Inferior parietal cortex (tissue), 1 donor: ENCODE results near the gene FHOD3.

ENCODE experiments used
- DNase-seq: peaks from one replicate; pipeline ENCODE4 v3.0.0-alpha.2; 2016; ENCODE audit errors: extremely low spot score

The FHOD3 gene

GRCh38 chr18:36592282-36592681 lies 294.8 kb downstream of the FHOD3 start:
- no peak for DNase-seq

DNA sequence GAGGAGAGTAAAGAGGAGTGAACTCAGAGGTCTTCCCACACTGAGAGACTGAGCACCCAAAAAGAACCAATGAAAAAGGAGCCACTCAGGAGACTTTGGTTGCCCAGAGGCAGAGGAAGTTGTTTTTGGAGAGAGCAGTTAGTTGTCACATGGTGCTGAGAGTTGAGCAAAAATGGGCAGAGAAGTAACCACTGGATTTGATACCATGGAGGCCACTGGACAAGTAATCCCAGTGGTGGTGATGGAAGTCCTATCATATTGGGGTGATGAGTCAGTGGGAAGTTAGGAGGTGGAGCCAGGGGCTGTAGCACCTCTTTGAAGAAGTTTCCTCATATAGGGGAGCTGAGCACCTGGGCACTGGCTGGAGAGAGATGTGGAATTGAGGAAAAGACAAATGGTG lies 295.5 kb downstream of the FHOD3 start:
- no peak for DNase-seq

DNA sequence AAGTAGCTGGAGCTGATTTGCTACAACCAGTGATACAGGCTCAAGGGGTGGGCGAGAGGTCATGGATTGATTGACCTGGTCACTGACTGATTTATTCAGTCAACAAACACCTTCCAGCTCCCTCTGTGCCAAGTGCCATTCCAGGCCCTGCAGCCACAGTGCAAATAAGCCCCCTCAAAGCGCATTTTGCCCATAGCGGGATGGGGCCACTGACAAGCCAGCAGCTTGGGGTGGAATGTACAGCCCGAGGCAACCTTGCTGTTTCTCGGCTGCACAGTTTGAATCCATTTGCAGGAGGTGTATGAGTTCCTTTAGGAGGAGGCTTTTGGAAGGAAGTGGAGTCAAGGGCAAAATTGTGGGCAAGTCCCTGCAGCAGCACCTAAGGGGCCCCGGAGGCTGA lies 296.1 kb downstream of the FHOD3 start:
- DNase-seq = no peak

DNA sequence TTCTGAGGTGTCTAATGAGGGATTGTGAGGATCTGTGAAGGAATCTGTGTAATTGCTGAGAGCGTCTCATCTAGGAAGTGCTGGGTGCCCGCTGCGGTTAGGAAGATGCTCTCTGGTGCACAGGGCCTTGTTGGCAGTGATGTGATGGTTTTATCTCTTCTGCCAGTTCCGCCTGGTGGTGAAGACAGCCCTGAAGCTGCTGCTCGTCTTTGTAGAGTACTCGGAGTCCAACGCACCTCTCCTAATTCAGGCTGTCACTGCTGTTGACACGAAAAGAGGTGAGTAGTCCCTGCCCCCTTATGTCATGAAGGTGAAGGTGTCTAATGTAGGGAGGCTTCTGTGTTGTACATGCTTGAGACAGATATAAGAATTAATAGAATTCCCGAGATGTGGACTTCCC lies 297.1 kb downstream of the FHOD3 start:
- no peak for DNase-seq

DNA sequence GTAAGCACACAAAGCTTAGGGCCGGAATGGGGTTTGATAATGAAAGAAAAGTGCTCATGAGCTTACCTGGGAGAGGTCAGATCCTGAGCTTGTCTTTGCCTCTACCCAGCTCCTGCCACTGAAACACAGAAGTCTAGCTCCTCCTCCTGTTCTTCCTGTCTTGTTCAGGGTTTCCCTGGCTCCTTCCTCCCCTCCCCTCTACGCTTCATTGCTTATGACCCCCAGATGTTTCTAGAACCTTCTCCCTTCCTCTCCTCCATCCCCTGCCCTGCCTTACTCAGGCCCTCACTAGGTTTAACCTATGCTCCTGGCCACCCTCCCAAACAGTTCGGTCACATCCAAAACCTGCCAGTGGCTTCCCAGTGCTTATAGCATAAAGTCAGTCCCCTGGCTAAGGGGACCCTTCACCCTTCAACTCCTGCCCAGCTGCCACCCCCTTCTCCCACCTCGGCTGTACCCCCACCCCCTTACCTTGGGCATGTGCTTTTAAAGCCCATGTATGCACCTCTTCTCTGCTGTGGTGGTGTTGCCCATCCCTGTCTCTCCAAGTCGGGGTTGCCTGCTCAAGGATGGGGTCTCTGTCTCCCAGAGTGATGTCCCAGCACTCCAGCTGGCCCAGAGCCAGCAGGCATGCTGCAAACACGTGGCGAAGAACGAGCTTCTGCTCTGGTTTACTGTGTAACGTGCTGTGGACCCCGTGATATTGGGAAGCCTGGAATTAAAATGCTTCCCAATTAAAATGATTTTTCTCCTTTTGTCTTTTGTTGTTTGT lies 297.7 kb downstream of the FHOD3 start:
- no peak for DNase-seq

- DNase-seq = no peak
Measured at GRCh38 chr18:36595818-36596215, 298.3 kb downstream of the FHOD3 start.

- DNase-seq = no peak
Measured at GRCh38 chr18:36597636-36598035, 300.1 kb downstream of the FHOD3 start.

GRCh38 chr18:36600548-36600947 lies 303.0 kb downstream of the FHOD3 start:
- no peak for DNase-seq

DNA sequence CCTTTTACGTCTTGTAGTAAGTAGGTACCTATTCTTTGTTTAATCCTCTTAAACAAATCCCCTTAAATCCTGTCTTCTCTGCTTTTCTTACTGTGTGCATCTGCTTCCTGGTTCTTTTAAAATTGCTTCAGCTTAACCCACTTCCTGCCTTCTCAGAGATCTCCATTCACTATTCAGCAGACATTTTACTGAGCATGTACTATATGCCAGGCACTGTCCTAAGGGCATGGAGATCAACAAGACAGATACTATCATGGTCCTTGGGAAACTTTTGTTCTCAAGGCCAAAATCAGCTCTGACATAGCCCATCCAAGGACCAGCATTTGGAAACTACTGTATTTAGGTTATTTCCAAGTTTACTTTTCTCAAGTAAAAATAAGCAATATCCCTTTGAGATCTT lies 303.8 kb downstream of the FHOD3 start:
- no peak for DNase-seq

DNA sequence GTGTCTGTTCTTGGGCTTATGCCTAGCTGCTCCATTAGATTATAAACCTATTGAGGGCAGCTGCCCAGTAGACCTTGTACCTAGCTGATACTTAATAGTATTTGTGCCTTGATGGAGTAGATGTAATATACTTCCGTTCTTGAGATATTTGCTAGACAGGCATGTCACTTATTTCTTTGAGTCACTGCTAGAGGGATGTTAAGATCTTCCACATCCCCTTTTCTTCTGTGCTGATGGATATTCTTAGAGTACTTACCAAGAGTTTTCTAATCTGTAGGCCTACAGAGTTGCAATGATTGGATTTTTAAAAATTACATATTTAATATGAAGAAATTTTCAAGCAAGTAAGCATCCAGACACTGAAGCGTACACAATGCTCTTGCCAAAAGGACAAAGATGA lies 304.6 kb downstream of the FHOD3 start:
- no peak for DNase-seq

DNA sequence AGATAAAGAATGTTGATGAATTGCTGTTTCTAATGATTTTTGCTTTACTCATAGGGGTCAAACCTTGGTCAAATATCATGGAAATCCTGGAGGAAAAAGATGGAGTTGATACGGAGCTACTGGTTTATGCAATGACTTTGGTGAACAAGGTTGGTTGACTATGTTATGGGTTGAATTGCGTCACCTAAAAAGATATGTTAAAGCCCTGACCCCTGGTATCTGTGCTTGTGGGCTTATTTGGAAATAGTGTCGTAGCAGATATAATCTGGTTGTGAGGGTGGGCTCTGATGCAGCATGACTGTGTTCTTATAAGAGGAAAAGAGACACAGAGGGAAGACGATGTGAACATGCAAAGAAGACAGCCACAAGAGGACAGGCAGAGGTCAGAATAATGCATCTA lies 305.1 kb downstream of the FHOD3 start:
- DNase-seq = no peak

DNA sequence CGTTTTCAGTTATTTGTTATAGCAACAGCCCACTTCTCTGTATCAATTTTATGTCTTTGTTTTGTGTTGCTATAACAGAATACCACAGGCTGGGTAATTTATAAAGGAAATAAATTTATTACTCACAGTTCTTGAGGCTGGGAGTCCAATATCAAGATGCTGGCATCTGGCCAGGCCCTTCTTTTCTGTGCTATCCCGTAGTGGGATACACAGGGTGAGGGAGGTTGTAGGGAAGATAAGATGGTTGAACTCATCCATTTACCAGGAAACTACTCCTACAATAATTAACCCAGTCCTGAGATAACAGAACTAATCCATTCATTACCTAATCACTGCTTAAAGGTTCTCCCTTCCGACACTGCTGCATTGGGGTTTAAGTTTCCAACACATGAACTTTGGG lies 310.6 kb downstream of the FHOD3 start:
- DNase-seq = no peak

DNA sequence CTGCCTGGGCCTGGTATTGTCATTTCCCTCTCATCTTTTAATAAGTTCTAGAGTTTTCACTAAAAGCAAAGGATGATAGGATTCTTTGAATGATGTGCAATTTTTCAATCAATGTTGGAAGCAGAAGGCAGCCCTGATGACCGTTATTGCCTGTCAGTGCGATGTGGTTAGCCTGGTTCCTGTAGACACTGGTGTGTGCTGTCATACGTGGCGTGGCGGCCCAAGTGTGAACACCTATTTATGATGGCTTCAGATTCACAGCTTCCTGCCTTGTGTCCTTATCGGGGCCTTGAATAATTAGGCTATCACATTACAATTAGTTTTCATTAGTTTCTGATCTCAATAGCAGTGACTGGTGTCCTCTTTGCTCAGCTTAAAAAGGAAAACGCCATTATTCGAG lies 312.7 kb downstream of the FHOD3 start:
- DNase-seq = no peak

GRCh38 chr18:36610661-36611060 lies 313.1 kb downstream of the FHOD3 start:
- no peak for DNase-seq

- no peak for DNase-seq
Measured at GRCh38 chr18:36613069-36613468, 315.6 kb downstream of the FHOD3 start.

DNA sequence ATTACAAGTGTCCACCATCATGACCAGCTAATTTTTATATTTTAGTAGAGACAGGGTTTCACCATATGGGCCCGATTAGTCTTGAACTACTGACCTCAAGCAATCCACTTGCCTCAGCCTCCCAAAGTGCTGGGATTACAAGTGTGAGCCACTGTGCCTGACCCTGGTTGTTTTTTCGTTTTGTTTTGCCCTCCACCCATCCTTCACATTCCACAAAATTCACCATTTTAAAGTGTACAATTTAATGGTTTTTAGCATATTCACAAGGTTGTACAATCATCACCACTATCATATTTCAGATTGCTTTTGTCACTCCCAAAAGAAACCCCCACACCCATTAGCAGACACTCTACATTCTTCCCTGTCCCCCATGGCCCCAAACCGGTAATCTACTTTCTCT lies 316.3 kb downstream of the FHOD3 start:
- no peak for DNase-seq

DNA sequence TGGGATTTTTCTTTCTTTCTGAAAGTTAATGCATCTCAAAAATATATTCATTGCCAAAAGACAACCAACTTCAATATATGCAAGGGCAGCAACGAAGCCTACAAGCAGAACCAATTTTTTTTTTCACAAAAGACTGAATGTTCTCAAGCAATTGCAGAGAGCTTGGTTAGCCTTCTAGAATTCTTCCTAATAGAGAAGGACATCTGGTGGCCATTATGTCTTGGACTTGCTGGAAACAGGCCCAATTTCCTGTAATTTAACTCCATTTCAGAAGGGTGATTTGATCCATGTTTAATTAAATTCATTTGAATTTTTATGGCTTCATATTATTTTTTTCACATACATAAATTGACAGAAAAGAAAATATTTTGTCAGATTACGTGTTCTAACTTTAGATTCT lies 323.3 kb downstream of the FHOD3 start:
- DNase-seq = no peak

GRCh38 chr18:36622610-36623009 lies 325.1 kb downstream of the FHOD3 start:
- DNase-seq = no peak

DNA sequence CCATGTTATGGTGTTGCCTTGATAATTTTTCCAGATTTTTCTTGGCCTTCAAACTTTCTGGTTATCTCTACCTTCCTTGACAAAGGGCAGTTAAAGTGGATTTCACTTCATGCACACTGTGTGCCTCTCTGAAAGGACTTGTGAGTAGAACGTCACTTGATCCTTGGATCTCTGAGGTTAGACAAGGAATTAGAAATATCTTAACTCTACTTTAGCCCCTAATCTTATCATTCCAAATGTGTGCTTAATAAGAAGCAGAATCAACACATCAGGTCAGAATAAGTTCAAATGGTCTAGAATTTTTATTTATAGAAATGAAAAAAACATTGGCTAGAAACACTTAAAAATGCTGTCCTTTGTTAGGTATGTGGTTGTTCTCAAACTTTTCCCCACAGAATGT lies 325.6 kb downstream of the FHOD3 start:
- no peak for DNase-seq

GRCh38 chr18:36623681-36624190 lies 326.2 kb downstream of the FHOD3 start:
- DNase-seq = no peak

DNA sequence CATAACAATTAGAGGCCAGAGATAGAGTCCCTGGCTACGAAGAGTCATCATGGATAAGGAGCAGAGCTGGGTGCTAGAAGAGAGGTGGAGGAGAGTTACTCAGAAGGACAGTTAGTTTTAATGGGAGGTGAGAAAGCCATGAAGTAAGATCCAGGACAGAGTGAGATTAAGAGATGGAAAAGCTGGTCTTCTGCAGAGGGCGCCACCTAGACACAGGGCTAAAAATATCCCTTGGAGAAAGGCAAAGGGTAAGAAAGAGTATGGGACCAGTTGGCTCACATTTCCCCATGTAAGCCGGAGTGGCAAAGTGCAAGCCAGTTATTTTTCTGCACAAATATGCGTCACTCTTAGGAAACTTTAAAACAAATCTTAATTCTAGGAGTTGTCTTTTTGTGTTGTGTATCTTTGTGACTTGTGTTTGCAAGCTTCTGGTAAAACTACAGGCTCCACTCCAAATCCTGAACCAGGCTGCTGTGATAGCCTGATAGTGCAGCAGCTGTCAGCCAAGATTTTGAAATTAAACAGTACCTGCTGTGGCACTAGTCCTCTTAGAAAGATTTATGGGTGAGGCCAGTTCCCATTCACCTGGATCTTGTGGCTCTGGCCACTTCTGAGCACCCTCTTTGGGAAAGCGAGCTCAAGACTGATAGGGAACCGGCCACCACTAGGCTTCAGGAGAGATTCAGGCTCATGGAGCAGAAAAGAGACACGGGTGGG lies 327.1 kb downstream of the FHOD3 start:
- DNase-seq = no peak

- no peak for DNase-seq
Measured at GRCh38 chr18:36625386-36625785, 327.9 kb downstream of the FHOD3 start.

DNA sequence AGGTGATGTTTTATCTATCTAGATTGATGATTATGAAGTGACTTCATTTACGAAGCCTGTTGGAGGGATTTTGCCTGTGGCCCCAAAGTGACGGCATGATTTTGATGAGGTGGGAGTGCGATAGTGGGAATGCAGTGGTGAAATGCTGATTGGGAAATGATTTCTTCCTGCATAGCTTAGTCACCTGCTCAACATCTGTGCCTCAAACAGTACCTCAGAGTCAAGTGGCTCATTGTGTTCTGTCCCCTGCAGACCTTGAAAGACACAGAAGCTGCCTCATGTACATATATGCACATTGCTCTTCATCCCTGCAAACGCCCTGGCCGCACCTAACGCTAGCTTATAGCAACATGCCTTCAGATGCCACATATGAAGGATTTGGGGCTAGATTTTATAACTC lies 330.1 kb downstream of the FHOD3 start:
- no peak for DNase-seq
